Stomach (tissue), 4 donors: ENCODE measurements around the gene NHSL1.

Experiments used
- CTCF ChIP-seq, 7 experiments: fragments of 450-650 bp in 4 of 7; fragments of 200-600 bp in 3 of 7; sonication (generic) in 3 of 7; IDR thresholded peaks; one replicate each; pipeline ENCODE4 v1.5.1; 2016 to 2019; ENCODE audit warnings: antibody characterized with exemption in 7 of 7, control low read depth in 2 of 7, mild to moderate bottlenecking in 1 of 7
- EP300 ChIP-seq: sonication (generic); formaldehyde crosslinking; IDR thresholded peaks from one replicate; pipeline ENCODE4 v1.6.1; 2017; ENCODE audit warnings: antibody characterized with exemption
- POLR2A ChIP-seq, 4 donors: fragments of 450-650 bp; IDR thresholded peaks; one replicate each; pipeline ENCODE4 v1.6.1; 2016; ENCODE audit warnings: antibody characterized with exemption in 4 of 4, control low read depth in 2 of 4, mild to moderate bottlenecking in 1 of 4, moderate library complexity in 1 of 4
- POLR2AphosphoS5 ChIP-seq, 3 donors: sonication (generic); formaldehyde crosslinking; IDR thresholded peaks; one replicate each; pipeline ENCODE4 v1.6.1; 2016; ENCODE audit warnings: antibody characterized with exemption in 3 of 3

DNA sequence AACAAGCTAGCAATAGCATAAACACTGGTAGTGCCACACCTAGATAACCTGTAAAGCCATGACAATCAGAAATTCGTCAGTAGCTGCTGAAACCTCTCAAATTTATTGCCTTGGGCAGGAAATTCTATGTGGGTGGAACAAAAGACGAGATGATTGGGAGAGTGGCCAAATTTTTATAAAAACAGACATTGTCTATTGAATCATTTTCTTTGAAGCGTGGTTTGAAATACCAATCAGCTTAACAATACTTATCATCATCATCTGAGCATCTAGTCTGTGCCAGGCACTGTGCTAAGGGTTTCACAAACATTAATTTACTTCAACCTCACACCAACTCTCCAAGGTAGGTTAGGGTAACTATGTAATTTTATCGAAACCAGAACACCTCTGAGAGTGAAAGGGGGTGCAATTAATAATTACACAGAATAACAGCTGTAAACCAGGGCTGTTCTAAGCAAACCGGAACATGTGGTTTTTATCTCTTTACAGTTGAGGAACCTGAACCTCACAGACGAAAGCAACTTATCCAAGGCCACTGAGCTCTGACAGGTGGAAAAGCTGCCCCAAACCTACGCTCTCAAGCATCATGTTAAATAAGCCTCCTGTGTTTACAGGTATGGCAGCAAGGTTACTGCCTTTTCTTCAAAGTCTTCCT lies 43.4 kb downstream of the NHSL1 start:
- TF ChIP-seq POLR2A (IDR thresholded peaks at IDR 0.05) (no peak), EP300 (no peak), CTCF (IDR thresholded peaks at IDR 0.05) (no peak), POLR2AphosphoS5 (IDR thresholded peaks at IDR 0.05) (no peak)
